ENCODE results near the gene FOSL1. TPM values are rescaled to one million over a fixed set of nuclear protein-coding genes. Genes with fewer than 3 reads are reported as not detected.

The FOSL1 gene
- total RNA-seq, 1 experiment from 2014 or later, result 33.7 TPM

- peak within 1 kb of the TSS; percentile 9 for H3T11ph ChIP-seq (ENCODE audit: low read length)
- H3K23me2 ChIP-seq (ENCODE audit: insufficient read length, low read depth, low read length, poor library complexity, severe bottlenecking), result peaks cover 25% of the 10 kb centered on the region
- H3K27ac ChIP-seq (ENCODE audit: insufficient read length, low read depth, low read length), result peak within 1 kb of the TSS; percentile 83
- no peak within 1 kb of the TSS for H3K23ac ChIP-seq (ENCODE audit: insufficient read length, low read depth, low read length)
- peaks cover 2% of the 10 kb centered on the region for H4K20me1 ChIP-seq (ENCODE audit: control insufficient read depth, insufficient read depth, insufficient read length)
- no CpG with 5 or more reads among the region's 78 CpGs for WGBS (ENCODE audit: extremely low coverage, insufficient read length, low lambda C conversion rate)
- peak within 1 kb of the TSS; percentile 92 for H3K4me2 ChIP-seq (ENCODE audit: insufficient read depth, insufficient read length, low read length)
- no peaks in the 10 kb centered on the region for H3K9me3 ChIP-seq (ENCODE audit: control insufficient read depth, low read depth, low read length)
- Mint-ChIP-seq H3K4me3 (peak within 1 kb of the TSS; percentile 78 to 93), H3K36me3 (ENCODE audit: insufficient read depth in 1 of 3, low read depth in 3 of 3) (peaks cover 38 to 52% (median 49%) of the 10 kb centered on the region in 3 experiments), H3K4me1 (peaks cover 29% of the 10 kb centered on the region in 2 experiments), H3K27me3 (ENCODE audit: low read depth) (no peaks in the 10 kb centered on the region), H3K9me3 (peaks cover 0 to 3% of the 10 kb centered on the region in 2 experiments; a peak in 1 of 5 replicates), H3K27ac (peak within 1 kb of the TSS; percentile 96 to 99 (median 99))
- no peaks in the 10 kb centered on the region for H3K27me3 ChIP-seq (ENCODE audit: insufficient read depth, low read length)
- H4K8ac ChIP-seq (replicated peaks; ENCODE audit: insufficient read length, low read depth, low read length), result no peak within 1 kb of the TSS
- H4K91ac ChIP-seq (ENCODE audit: insufficient read length, low read depth, low read length), result peak within 1 kb of the TSS; percentile 27
- no peak within 1 kb of the TSS for H3K56ac ChIP-seq (ENCODE audit: insufficient read length, low read depth, low read length)
- no peak within 1 kb of the TSS for H2AK5ac ChIP-seq (ENCODE audit: insufficient read length, low read length)
- DNase-seq, result peak; percentile 97
- H3K4me1 ChIP-seq (ENCODE audit: insufficient read depth, low read length), result no peaks in the 10 kb centered on the region
- peak within 1 kb of the TSS; percentile 98 for H3K14ac ChIP-seq (ENCODE audit: insufficient read depth, low read length)
- peak within 1 kb of the TSS; percentile 76 for H2BK120ac ChIP-seq (ENCODE audit: low read depth, low read length, poor library complexity, severe bottlenecking)
- TF ChIP-seq, protein P1, sequence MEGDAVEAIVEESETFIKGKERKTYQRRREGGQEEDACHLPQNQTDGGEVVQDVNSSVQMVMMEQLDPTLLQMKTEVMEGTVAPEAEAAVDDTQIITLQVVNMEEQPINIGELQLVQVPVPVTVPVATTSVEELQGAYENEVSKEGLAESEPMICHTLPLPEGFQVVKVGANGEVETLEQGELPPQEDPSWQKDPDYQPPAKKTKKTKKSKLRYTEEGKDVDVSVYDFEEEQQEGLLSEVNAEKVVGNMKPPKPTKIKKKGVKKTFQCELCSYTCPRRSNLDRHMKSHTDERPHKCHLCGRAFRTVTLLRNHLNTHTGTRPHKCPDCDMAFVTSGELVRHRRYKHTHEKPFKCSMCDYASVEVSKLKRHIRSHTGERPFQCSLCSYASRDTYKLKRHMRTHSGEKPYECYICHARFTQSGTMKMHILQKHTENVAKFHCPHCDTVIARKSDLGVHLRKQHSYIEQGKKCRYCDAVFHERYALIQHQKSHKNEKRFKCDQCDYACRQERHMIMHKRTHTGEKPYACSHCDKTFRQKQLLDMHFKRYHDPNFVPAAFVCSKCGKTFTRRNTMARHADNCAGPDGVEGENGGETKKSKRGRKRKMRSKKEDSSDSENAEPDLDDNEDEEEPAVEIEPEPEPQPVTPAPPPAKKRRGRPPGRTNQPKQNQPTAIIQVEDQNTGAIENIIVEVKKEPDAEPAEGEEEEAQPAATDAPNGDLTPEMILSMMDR (conservative IDR thresholded peaks at IDR 0.05), result peak; percentile 96
- H2BK5ac ChIP-seq (ENCODE audit: insufficient read length, low read length), result peak within 1 kb of the TSS; percentile 65
- no peak within 1 kb of the TSS for H2BK20ac ChIP-seq (ENCODE audit: low read depth, low read length, poor library complexity, severe bottlenecking)
- H2BK12ac ChIP-seq (ENCODE audit: insufficient read length, low read depth, low read length), result no peak within 1 kb of the TSS
- peaks cover 12% of the 10 kb centered on the region; the same call in 1 of the 2 replicates for H3K79me2 ChIP-seq (ENCODE audit: insufficient read depth, low read length)
- peak within 1 kb of the TSS; percentile 85 for H3K9ac ChIP-seq (ENCODE audit: extremely low read depth, insufficient read length, low read length)
- H3K18ac ChIP-seq (ENCODE audit: insufficient read length, low read depth, low read length), result peak within 1 kb of the TSS; percentile 94
- peak within 1 kb of the TSS; percentile 63 for H4K5ac ChIP-seq (ENCODE audit: insufficient read length, low read depth, low read length)
- H3K79me1 ChIP-seq (ENCODE audit: insufficient read depth, low read depth, low read length, poor library complexity, severe bottlenecking), result peaks cover under 1% of the 10 kb centered on the region
- peak within 1 kb of the TSS; percentile 61; the same call in 1 of the 2 replicates for H3K4ac ChIP-seq (ENCODE audit: low read depth, low read length)
- H2AFZ ChIP-seq (ENCODE audit: low read length), result no peak within 1 kb of the TSS
- no peak within 1 kb of the TSS for H2BK15ac ChIP-seq (ENCODE audit: low read depth, low read length)
Observed at GRCh38 chr11:65860278-65861164, 39.7 kb downstream of the FOSL1 start, which contains the start of gene MUS81. TSS of gene MUS81 (plus strand) at chr11:65860433. CDS start at chr11:65860754, 321 bp downstream.

Data from H9 (cell line).